ENCODE data around the gene HAUS8. TPM values are rescaled to one million over a fixed set of nuclear protein-coding genes. Genes with fewer than 3 reads are reported as not detected.
A peak's percentile ranks its signal among the peaks of the same experiment; 100 is the strongest.

HAUS8 gene
- total RNA-seq, 1 donor from 2014 or later: 8.2 TPM

DNA sequence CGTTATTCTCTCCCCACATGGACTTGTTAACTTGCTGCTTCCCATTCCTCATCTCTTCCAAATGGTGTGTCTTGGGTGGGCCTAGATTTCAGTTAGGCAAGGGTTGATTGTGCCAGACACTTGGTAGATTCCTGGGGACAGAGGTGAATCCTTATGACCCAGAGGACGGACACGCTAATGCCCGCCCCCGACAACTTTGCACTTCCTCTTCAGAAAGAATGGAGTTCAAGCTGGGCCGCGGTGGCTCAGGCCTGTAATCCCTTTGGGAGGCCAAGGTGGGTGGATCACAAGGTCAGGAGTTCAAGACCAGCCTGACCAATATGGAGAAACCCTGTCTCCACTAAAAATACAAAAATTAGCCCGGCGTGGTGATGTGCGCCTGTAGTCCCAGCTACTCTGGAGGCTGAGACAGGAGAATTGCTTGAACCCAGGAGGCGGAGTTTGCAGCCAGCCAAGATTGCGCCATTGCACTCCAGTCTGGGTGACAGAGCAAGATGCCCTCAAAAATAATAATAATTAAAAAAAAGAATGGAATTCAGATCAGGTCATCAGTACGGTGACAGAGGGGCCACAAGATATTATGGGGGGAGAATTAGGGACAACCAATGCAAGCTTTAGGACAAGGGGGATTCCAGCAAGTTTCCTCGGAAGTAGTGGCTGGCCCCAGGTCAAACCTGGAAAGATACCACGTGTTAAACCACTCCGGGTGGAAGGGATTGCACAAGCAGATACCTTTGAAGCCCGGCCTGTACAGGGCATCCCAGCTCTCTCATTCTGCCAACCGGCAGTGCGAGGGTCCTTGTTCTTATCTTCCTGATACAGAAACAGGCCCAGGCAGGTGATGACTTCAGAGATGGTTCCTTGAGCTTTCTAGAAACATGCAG lies 3.0 kb upstream of the HAUS8 start:
- TF ChIP-seq, protein P1, sequence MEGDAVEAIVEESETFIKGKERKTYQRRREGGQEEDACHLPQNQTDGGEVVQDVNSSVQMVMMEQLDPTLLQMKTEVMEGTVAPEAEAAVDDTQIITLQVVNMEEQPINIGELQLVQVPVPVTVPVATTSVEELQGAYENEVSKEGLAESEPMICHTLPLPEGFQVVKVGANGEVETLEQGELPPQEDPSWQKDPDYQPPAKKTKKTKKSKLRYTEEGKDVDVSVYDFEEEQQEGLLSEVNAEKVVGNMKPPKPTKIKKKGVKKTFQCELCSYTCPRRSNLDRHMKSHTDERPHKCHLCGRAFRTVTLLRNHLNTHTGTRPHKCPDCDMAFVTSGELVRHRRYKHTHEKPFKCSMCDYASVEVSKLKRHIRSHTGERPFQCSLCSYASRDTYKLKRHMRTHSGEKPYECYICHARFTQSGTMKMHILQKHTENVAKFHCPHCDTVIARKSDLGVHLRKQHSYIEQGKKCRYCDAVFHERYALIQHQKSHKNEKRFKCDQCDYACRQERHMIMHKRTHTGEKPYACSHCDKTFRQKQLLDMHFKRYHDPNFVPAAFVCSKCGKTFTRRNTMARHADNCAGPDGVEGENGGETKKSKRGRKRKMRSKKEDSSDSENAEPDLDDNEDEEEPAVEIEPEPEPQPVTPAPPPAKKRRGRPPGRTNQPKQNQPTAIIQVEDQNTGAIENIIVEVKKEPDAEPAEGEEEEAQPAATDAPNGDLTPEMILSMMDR (IDR thresholded peaks at IDR 0.05): no peak
- Mint-ChIP-seq H3K36me3 (ENCODE audit: low read depth) (no peaks in the 10 kb centered on the region), H3K4me1 (ENCODE audit: low read depth) (peaks cover 71% of the 10 kb centered on the region), H3K9me3 (ENCODE audit: low read depth) (no peaks in the 10 kb centered on the region), H3K27me3 (ENCODE audit: low read depth) (no peaks in the 10 kb centered on the region), H3K27ac (ENCODE audit: unreplicated experiment) (peak overlapping the region; percentile 97), H3K4me3 (ENCODE audit: unreplicated experiment) (peak overlapping the region; percentile 97)
- no peak for DNase-seq (ENCODE audit: low spot score)

- Mint-ChIP-seq H3K27ac (ENCODE audit: unreplicated experiment) (peak overlapping the region; percentile 52), H3K4me3 (ENCODE audit: unreplicated experiment) (peak overlapping the region; percentile 97), H3K27me3 (ENCODE audit: low read depth) (no peaks in the 10 kb centered on the region), H3K36me3 (ENCODE audit: low read depth) (no peaks in the 10 kb centered on the region), H3K4me1 (ENCODE audit: low read depth) (peaks cover 65% of the 10 kb centered on the region), H3K9me3 (ENCODE audit: low read depth) (no peaks in the 10 kb centered on the region)
- no peak for DNase-seq (ENCODE audit: low spot score)
- TF ChIP-seq, protein P1 (IDR thresholded peaks at IDR 0.05): no peak
Observed at GRCh38 chr19:17077447-17078028, 2.3 kb upstream of the HAUS8 start.

GRCh38 chr19:17076543-17076991 lies 1.3 kb upstream of the HAUS8 start:
- Mint-ChIP-seq H3K4me3 (ENCODE audit: unreplicated experiment) (peak overlapping the region; percentile 97), H3K36me3 (ENCODE audit: low read depth) (no peaks in the 10 kb centered on the region), H3K9me3 (ENCODE audit: low read depth) (no peaks in the 10 kb centered on the region), H3K27me3 (ENCODE audit: low read depth) (no peaks in the 10 kb centered on the region), H3K27ac (ENCODE audit: unreplicated experiment) (peak overlapping the region; percentile 96), H3K4me1 (ENCODE audit: low read depth) (peaks cover 55% of the 10 kb centered on the region)
- TF ChIP-seq, protein P1 (IDR thresholded peaks at IDR 0.05): no peak
- no peak for DNase-seq (ENCODE audit: low spot score)

DNA sequence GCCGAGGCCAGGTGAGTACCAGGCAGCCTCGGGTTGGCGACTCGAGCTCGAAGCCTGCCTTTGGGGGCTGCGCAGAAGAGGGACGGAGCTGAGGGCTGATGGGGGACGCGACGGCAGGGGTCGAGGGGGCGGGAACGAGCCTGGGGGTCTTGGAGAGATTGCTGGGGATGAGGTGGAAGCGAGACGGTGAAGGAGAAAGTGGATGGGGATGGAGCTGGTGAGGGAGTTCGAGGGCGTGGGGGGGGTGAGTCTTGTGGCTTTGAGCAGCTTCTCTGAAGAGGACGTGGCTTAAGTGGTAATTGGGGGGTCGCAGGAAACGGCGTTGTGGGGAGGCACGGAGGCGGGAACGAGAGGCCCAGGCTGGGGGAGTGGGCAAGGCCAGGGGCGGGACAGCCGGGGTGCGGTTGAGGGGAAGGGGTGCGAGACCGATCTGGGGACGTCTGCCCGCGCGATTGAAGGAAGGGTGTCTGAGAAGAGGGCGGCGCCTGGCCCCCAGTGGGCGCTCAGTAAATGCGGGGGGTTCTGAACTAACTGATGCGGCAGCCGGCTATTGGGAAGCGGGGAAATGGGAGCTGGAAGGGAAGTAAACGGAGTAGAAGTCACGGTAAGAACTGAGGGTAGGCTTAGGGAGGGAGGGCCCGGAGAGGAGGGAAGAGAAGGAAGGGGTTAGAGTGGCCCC lies 751 bp upstream of the HAUS8 start:
- Mint-ChIP-seq H3K27ac (ENCODE audit: unreplicated experiment) (peak overlapping the region; percentile 96), H3K4me3 (ENCODE audit: unreplicated experiment) (peak overlapping the region; percentile 97), H3K27me3 (ENCODE audit: low read depth) (no peaks in the 10 kb centered on the region), H3K36me3 (ENCODE audit: low read depth) (peaks cover 2% of the 10 kb centered on the region), H3K4me1 (ENCODE audit: low read depth) (peaks cover 55% of the 10 kb centered on the region), H3K9me3 (ENCODE audit: low read depth) (no peaks in the 10 kb centered on the region)
- no peak for DNase-seq (ENCODE audit: low spot score)
- TF ChIP-seq, protein P1 (IDR thresholded peaks at IDR 0.05): peak; percentile 28

DNA sequence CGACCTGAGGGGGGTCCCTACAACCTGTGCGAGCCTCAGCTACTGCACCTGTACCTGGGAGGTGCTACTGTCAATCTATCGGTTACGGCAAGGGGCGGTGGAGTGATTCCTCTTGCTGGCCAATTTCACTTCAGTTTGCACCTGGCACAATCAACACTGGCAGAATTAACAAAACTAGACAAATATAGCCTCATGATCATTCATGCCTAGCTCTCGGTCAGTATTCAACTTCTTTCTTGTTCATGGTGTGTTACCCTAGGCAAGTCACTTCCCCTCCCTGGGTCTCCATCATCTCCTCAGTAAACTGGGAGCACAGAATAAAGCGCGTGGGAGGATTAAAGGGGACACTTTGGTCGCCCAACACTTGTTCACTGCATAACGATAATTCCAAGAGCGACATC lies 618 bp downstream of the HAUS8 start:
- H3K4me3 Mint-ChIP-seq (ENCODE audit: unreplicated experiment): peak overlapping the region; percentile 97
- DNase-seq (ENCODE audit: low spot score): no peak
- no peaks in the 10 kb centered on the region for H3K9me3 Mint-ChIP-seq (ENCODE audit: low read depth)
- peak overlapping the region; percentile 98 for H3K27ac Mint-ChIP-seq (ENCODE audit: unreplicated experiment)
- TF ChIP-seq, protein P1 (IDR thresholded peaks at IDR 0.05): no peak
- H3K27me3 Mint-ChIP-seq (ENCODE audit: low read depth): no peaks in the 10 kb centered on the region
- peaks cover 44% of the 10 kb centered on the region for H3K4me1 Mint-ChIP-seq (ENCODE audit: low read depth)
- peaks cover 3% of the 10 kb centered on the region for H3K36me3 Mint-ChIP-seq (ENCODE audit: low read depth)

All from chondrocyte (in vitro differentiated cells).